Vagina (tissue), 2 donors: ENCODE data around the gene HPCAL1. TPM values are rescaled to one million over a fixed set of nuclear protein-coding genes. Genes with fewer than 3 reads are reported as not detected.
A peak's percentile ranks its signal among the peaks of the same experiment; 100 is the strongest.

Experiments
- DNase-seq, 2 donors: peaks; one replicate each; pipeline ENCODE4 v3.0.0-alpha.2; 2017; ENCODE audit errors: extremely low spot score in 2 of 2
- H3K27ac ChIP-seq: fragments of 200-600 bp; sonication (generic); one replicate; pipeline ENCODE4 v1.5.1; 2019
- H3K27me3 ChIP-seq: fragments of 200-600 bp; sonication (generic); one replicate; pipeline ENCODE4 v1.5.1; 2019
- H3K36me3 ChIP-seq, 2 donors: fragments of 200-600 bp; sonication (generic); one replicate each; pipeline ENCODE4 v1.5.1; 2017 to 2019
- H3K4me1 ChIP-seq: fragments of 200-600 bp; sonication (generic); one replicate; pipeline ENCODE4 v1.5.1; 2019
- H3K4me3 ChIP-seq, 2 donors: fragments of 200-600 bp; sonication (generic); 1 replicate in 1 of 2; 2 replicates in 1 of 2; pipeline ENCODE4 v1.5.1; 2016 to 2019
- H3K9me3 ChIP-seq: fragments of 200-600 bp; sonication (generic); one replicate; pipeline ENCODE4 v1.5.1; 2019
- CTCF ChIP-seq, 3 experiments: fragments of 450-650 bp in 2 of 3; fragments of 200-600 bp in 1 of 3; sonication (generic) in 1 of 3; IDR thresholded peaks; one replicate each; pipeline ENCODE4 v1.5.1; 2017 to 2019; ENCODE audit warnings: antibody characterized with exemption in 3 of 3, mild to moderate bottlenecking in 2 of 3, moderate library complexity in 2 of 3
- POLR2A ChIP-seq, 2 donors: fragments of 450-650 bp; IDR thresholded peaks; one replicate each; pipeline ENCODE4 v1.6.1; 2017; ENCODE audit warnings: antibody characterized with exemption in 2 of 2, mild to moderate bottlenecking in 2 of 2, moderate library complexity in 2 of 2
- POLR2AphosphoS5 ChIP-seq, 2 donors: sonication (generic); formaldehyde crosslinking; IDR thresholded peaks; one replicate each; pipeline ENCODE4 v1.9.0; 2017; ENCODE audit warnings: antibody characterized with exemption in 2 of 2, mild to moderate bottlenecking in 2 of 2, low read depth in 1 of 2; ENCODE audit not compliant: insufficient read depth in 1 of 2
- intact Hi-C: fragments of 100-400 bp; cut with DNase I; formaldehyde crosslinking; loops from one replicate; pipeline ENCODE4 v1.15.1; 2023
- total RNA-seq: library from RNA; depleted of rRNA; stranded (reverse); fragments of >200 nt; gene quantifications from one replicate; pipeline ENCODE4 v1.2.3, GENCODE V29; 2016

Gene HPCAL1
- total RNA-seq, 1 donor from 2014 or later, result 43.7 TPM

DNA sequence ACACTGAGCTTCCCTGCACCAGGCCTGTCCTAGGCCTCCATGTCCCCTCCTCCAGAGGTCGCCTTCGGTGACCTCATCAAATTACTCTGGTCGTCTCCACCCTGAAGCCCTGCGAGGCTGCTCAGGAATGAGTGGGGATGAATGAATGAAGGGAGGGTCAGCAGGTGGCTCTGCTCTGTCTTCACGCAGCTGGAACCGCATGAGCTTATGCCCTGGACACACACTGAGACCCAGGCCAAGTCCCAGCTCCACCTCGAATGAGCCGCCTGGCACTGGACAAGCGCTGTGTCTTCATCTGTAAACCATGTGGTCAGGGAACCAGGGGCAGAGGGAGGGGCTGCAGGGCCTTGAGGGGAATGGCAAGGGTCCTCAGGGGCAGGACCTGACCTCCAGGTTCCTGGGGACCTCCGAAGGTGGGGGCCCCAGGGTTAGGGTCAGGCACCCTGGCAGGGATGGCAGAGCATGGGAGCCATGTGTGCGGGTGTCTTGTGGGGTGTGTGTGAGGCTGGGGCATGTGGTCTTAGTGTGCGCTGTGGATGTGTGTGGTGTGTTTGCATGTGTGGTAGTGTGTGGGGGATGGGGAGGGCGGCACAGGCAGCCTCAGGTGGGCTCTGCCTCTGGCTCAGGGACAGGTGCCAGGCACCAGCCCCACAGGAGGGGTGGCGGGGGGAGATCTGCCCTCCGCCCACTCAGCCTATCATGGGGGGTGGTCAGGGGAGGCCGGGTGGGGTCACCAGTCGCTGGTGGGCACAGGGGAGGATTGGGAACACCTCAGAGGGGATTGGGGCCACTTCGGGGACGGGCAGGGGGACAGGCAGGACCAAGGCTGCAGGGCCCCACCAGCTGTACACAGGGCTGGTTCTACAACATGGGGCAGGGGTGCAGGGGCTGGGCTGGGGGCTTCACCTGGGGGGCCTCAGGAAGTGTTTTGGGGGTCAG, 131.5 kb downstream of the HPCAL1 start:
- H3K27ac ChIP-seq, result no peak overlapping the region
- no peaks in the 10 kb centered on the region for H3K9me3 ChIP-seq
- intact Hi-C loops, result no loop called here

DNA sequence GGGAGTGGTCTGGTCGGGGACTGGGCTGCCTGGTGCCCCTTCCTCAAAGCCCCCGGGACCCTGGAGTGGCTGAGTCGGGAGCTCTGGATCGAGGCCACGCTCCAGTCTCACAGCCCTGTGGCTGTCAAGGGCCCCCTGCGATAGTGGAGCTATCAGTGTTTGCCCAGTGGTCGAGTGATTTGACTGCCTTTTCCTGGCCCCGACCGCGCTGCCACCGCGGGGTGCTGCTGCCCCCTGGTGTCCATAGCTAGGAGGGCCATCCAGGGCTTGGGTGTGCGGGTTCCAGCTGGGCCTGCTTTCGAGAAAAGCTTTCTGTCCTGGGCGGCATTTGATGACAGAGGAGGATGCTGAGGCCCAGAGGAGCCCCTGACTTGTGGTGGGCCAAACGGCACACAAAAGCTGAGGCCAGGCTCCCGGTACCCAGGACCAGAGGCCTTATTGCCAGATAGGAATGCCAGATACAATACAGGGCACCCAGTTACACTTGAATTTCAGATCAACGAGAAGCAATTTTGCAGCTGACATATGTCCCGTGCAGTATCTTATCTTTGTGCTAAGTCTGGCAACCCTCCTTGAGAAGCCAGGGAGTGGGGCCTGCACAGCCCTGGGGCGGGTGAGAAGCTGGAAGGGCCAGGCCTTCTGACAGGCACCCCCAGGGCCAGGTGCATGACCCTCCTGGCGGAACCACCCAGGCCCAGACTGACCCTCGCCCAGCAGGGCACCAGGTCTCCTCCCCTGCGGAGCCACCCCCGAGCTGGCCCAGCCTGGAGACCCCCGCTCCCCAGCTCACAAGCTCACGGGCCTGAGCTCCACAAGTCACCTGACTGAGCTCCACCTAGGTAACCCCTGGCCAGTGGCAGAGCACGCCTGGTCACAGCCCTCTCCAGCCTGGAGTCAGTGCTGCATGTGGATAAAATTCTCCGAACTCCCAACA, 132.4 kb downstream of the HPCAL1 start:
- Histone ChIP-seq H3K4me1 (peaks cover 13% of the 10 kb centered on the region), H3K27me3 (no peaks in the 10 kb centered on the region), H3K9me3 (no peaks in the 10 kb centered on the region), H3K4me3 (no peak overlapping the region), H3K27ac (no peak overlapping the region), H3K36me3 (peaks cover 0 to 5% of the 10 kb centered on the region in 2 donors)
- no peak for TF ChIP-seq POLR2A (IDR thresholded peaks at IDR 0.05)
- peak; percentile 88 to 98 (median 89) for TF ChIP-seq CTCF (IDR thresholded peaks at IDR 0.05)
- no peak for DNase-seq
- intact Hi-C loops, result loop anchor here (1.0 kb wide), 1 partner anchor 310 kb away; no protein-coding TSS in a partner anchor

More for the DNA sequence above, 131.5 kb downstream of the HPCAL1 start:
- H3K4me1 ChIP-seq, result peaks cover 13% of the 10 kb centered on the region
- H3K27me3 ChIP-seq, result no peaks in the 10 kb centered on the region
- no peak for DNase-seq
- TF ChIP-seq POLR2A (IDR thresholded peaks at IDR 0.05) (no peak), CTCF (IDR thresholded peaks at IDR 0.05) (no peak), POLR2AphosphoS5 (IDR thresholded peaks at IDR 0.05; ENCODE audit: insufficient read depth in 1 of 2, low read depth in 1 of 2) (no peak)
- no peak overlapping the region for H3K4me3 ChIP-seq
- H3K36me3 ChIP-seq, result no peaks in the 10 kb centered on the region

- Histone ChIP-seq H3K4me3 (no peak overlapping the region), H3K36me3 (peaks cover 0 to 12% of the 10 kb centered on the region in 2 donors), H3K27ac (no peak overlapping the region), H3K4me1 (peaks cover 13% of the 10 kb centered on the region), H3K9me3 (no peaks in the 10 kb centered on the region), H3K27me3 (no peaks in the 10 kb centered on the region)
- no peak for DNase-seq
- TF ChIP-seq CTCF (IDR thresholded peaks at IDR 0.05), result no peak
- no peak for TF ChIP-seq POLR2A (IDR thresholded peaks at IDR 0.05)
- TF ChIP-seq POLR2AphosphoS5 (IDR thresholded peaks at IDR 0.05; ENCODE audit: insufficient read depth in 1 of 2, low read depth in 1 of 2), result no peak
- intact Hi-C loops, result loop anchor here (1.0 kb wide), 1 partner anchor 311 kb away; no protein-coding TSS in a partner anchor
These were observed 133.1 kb downstream of the HPCAL1 start for GRCh38 chr2:10435820-10436204.

- TF ChIP-seq POLR2A (IDR thresholded peaks at IDR 0.05) (no peak), CTCF (IDR thresholded peaks at IDR 0.05) (no peak), POLR2AphosphoS5 (IDR thresholded peaks at IDR 0.05; ENCODE audit: insufficient read depth in 1 of 2, low read depth in 1 of 2) (no peak)
- Histone ChIP-seq H3K27ac (no peak overlapping the region), H3K4me1 (peaks cover 13% of the 10 kb centered on the region), H3K9me3 (no peaks in the 10 kb centered on the region), H3K36me3 (peaks cover 0 to 20% of the 10 kb centered on the region in 2 donors), H3K27me3 (no peaks in the 10 kb centered on the region), H3K4me3 (no peak overlapping the region)
- intact Hi-C loops, result no loop called here
- DNase-seq, result no peak
These were observed 133.9 kb downstream of the HPCAL1 start for GRCh38 chr2:10436583-10437110.
